Activated naive CD8-positive, alpha-beta T cell treated with anti-CD3 and anti-CD28 coated beads, Interleukin-2, amount 10 ng/mL, durations not matched to agents 7 days and 5 days (primary cell): ENCODE data around the gene ZBTB39. TPM values are rescaled to one million over a fixed set of nuclear protein-coding genes. Genes with fewer than 3 reads are reported as not detected.

Experiments
- ATAC-seq: fragments of 150-1000 bp; cut with Tn5 transposase; one replicate; pipeline ENCODE4 v1.10.0; 2021; ENCODE audit warnings: low read depth, moderate library complexity
- POLR2A ChIA-PET: fragments of 350-600 bp; sonication (Branson Sonifier 250); formaldehyde crosslinking; loops from one replicate; lab custom pipeline; 2021; ENCODE audit warnings: antibody characterized with exemption; lab: Charles Lee
- DNase-seq: peaks from one replicate; pipeline ENCODE4 v3.0.0; 2021
- H3K27ac Mint-ChIP-seq: one replicate; pipeline ENCODE4 v1.8.0; 2022; ENCODE audit warnings: mild to moderate bottlenecking, mixed read lengths
- H3K27me3 Mint-ChIP-seq: one replicate; pipeline ENCODE4 v1.8.0; 2022; ENCODE audit warnings: mild to moderate bottlenecking, moderate library complexity, mixed read lengths
- H3K36me3 Mint-ChIP-seq: one replicate; pipeline ENCODE4 v1.8.0; 2021; ENCODE audit warnings: mild to moderate bottlenecking, mixed read lengths
- H3K4me1 Mint-ChIP-seq: one replicate; pipeline ENCODE4 v1.8.0; 2021; ENCODE audit warnings: mixed read lengths
- H3K4me3 Mint-ChIP-seq: one replicate; pipeline ENCODE4 v1.8.0; 2022; ENCODE audit warnings: mild to moderate bottlenecking, moderate library complexity, mixed read lengths
- H3K9me3 Mint-ChIP-seq: one replicate; pipeline ENCODE4 v1.8.0; 2021; ENCODE audit warnings: mixed read lengths
- total RNA-seq, 2 experiments: library from RNA; stranded (reverse); gene quantifications; one replicate each; pipeline ENCODE4 v1.2.3, GENCODE V29; 2021

Gene ZBTB39
- total RNA-seq, 2 experiments from 2014 or later: 11.3 TPM

GRCh38 chr12:57044889-57045288, 38.5 kb upstream of the ZBTB39 start:
- H3K27ac Mint-ChIP-seq: no peak overlapping the region
- no peak overlapping the region for H3K4me3 Mint-ChIP-seq
- H3K4me1 Mint-ChIP-seq: peaks cover 38% of the 10 kb centered on the region
- no peak for DNase-seq
- POLR2A ChIA-PET: no interaction called here
- ATAC-seq: no peak
- no peaks in the 10 kb centered on the region for H3K36me3 Mint-ChIP-seq
- peaks cover 4% of the 10 kb centered on the region for H3K27me3 Mint-ChIP-seq
- H3K9me3 Mint-ChIP-seq: no peaks in the 10 kb centered on the region

- Mint-ChIP-seq H3K27ac (no peak overlapping the region), H3K4me3 (no peak overlapping the region), H3K27me3 (peaks cover 4% of the 10 kb centered on the region), H3K36me3 (no peaks in the 10 kb centered on the region), H3K4me1 (peaks cover 38% of the 10 kb centered on the region), H3K9me3 (no peaks in the 10 kb centered on the region)
- DNase-seq: no peak
- POLR2A ChIA-PET: no interaction called here
- no peak for ATAC-seq
These were observed 38.1 kb upstream of the ZBTB39 start for GRCh38 chr12:57044468-57044867.

- H3K9me3 Mint-ChIP-seq: no peaks in the 10 kb centered on the region
- ATAC-seq: no peak
- POLR2A ChIA-PET: no interaction called here
- H3K27ac Mint-ChIP-seq: no peak overlapping the region
- peaks cover 4% of the 10 kb centered on the region for H3K27me3 Mint-ChIP-seq
- no peaks in the 10 kb centered on the region for H3K36me3 Mint-ChIP-seq
- DNase-seq: no peak
- H3K4me3 Mint-ChIP-seq: no peak overlapping the region
- H3K4me1 Mint-ChIP-seq: peaks cover 26% of the 10 kb centered on the region
These were observed 36.3 kb upstream of the ZBTB39 start for GRCh38 chr12:57042695-57043094.

GRCh38 chr12:57040750-57041149, 34.4 kb upstream of the ZBTB39 start:
- H3K4me1 Mint-ChIP-seq: peaks cover 6% of the 10 kb centered on the region
- POLR2A ChIA-PET: interaction anchor here (0.6 kb wide), 1 partner anchor 21 kb away, joined by 3 read pairs; no protein-coding TSS in a partner anchor
- H3K36me3 Mint-ChIP-seq: no peaks in the 10 kb centered on the region
- no peak for DNase-seq
- no peak for ATAC-seq
- H3K27ac Mint-ChIP-seq: no peak overlapping the region
- H3K4me3 Mint-ChIP-seq: no peak overlapping the region
- no peaks in the 10 kb centered on the region for H3K9me3 Mint-ChIP-seq
- H3K27me3 Mint-ChIP-seq: peaks cover 4% of the 10 kb centered on the region

GRCh38 chr12:57040211-57040610, 33.9 kb upstream of the ZBTB39 start:
- Mint-ChIP-seq H3K9me3 (no peaks in the 10 kb centered on the region), H3K36me3 (no peaks in the 10 kb centered on the region), H3K4me1 (peaks cover 4% of the 10 kb centered on the region), H3K27me3 (peaks cover 4% of the 10 kb centered on the region), H3K27ac (no peak overlapping the region), H3K4me3 (no peak overlapping the region)
- ATAC-seq (no peak), DNase-seq (no peak)
- POLR2A ChIA-PET: no interaction called here

- no peak overlapping the region for H3K4me3 Mint-ChIP-seq
- H3K27me3 Mint-ChIP-seq: peaks cover 4% of the 10 kb centered on the region
- POLR2A ChIA-PET: no interaction called here
- no peak overlapping the region for H3K27ac Mint-ChIP-seq
- no peak for DNase-seq
- peaks cover 1% of the 10 kb centered on the region for H3K4me1 Mint-ChIP-seq
- H3K9me3 Mint-ChIP-seq: no peaks in the 10 kb centered on the region
- ATAC-seq: no peak
- H3K36me3 Mint-ChIP-seq: no peaks in the 10 kb centered on the region
These were observed 32.9 kb upstream of the ZBTB39 start for GRCh38 chr12:57039016-57039798.

- peaks cover 1% of the 10 kb centered on the region for H3K4me1 Mint-ChIP-seq
- H3K36me3 Mint-ChIP-seq: peaks cover 2% of the 10 kb centered on the region
- POLR2A ChIA-PET: interaction anchor here (1.0 kb wide), 1 partner anchor 9 kb away, joined by 3 read pairs; no protein-coding TSS in a partner anchor
- H3K27ac Mint-ChIP-seq: no peak overlapping the region
- DNase-seq (no peak), ATAC-seq (no peak)
- no peak overlapping the region for H3K4me3 Mint-ChIP-seq
- no peaks in the 10 kb centered on the region for H3K9me3 Mint-ChIP-seq
- peaks cover 2% of the 10 kb centered on the region for H3K27me3 Mint-ChIP-seq
These were observed 30.9 kb upstream of the ZBTB39 start for GRCh38 chr12:57037264-57037663.

- POLR2A ChIA-PET: no interaction called here
- ATAC-seq: no peak
- peaks cover 2% of the 10 kb centered on the region for H3K36me3 Mint-ChIP-seq
These were observed 27.1 kb upstream of the ZBTB39 start for GRCh38 chr12:57033431-57033830.

GRCh38 chr12:57031789-57032188, 25.4 kb upstream of the ZBTB39 start:
- Mint-ChIP-seq H3K4me1 (peaks cover 27% of the 10 kb centered on the region), H3K27ac (peak overlapping the region; percentile 66), H3K9me3 (no peaks in the 10 kb centered on the region), H3K27me3 (no peaks in the 10 kb centered on the region), H3K36me3 (peaks cover 2% of the 10 kb centered on the region), H3K4me3 (peak overlapping the region; percentile 10)
- POLR2A ChIA-PET: interaction anchor here (0.6 to 2.4 kb wide), 4 partner anchors 16 to 80 kb away, joined by 3 to 16 read pairs (median 6); no protein-coding TSS in a partner anchor
- ATAC-seq (no peak), DNase-seq (no peak)

More at GRCh38 chr12:57033431-57033830, 27.1 kb upstream of the ZBTB39 start:
- H3K4me3 Mint-ChIP-seq: no peak overlapping the region
- H3K9me3 Mint-ChIP-seq: no peaks in the 10 kb centered on the region
- peaks cover 19% of the 10 kb centered on the region for H3K4me1 Mint-ChIP-seq
- DNase-seq: no peak
- H3K27me3 Mint-ChIP-seq: no peaks in the 10 kb centered on the region
- no peak overlapping the region for H3K27ac Mint-ChIP-seq

GRCh38 chr12:57031138-57031725, 24.9 kb upstream of the ZBTB39 start:
- H3K9me3 Mint-ChIP-seq: no peaks in the 10 kb centered on the region
- peaks cover 30% of the 10 kb centered on the region for H3K4me1 Mint-ChIP-seq
- POLR2A ChIA-PET: interaction anchor here (0.6 to 2.4 kb wide), 6 partner anchors 17 to 482 kb away, joined by 3 to 16 read pairs (median 4); no protein-coding TSS in a partner anchor
- ATAC-seq: peak; percentile 66
- H3K27ac Mint-ChIP-seq: peak overlapping the region; percentile 53
- DNase-seq: no peak
- peaks cover 2% of the 10 kb centered on the region for H3K36me3 Mint-ChIP-seq
- no peaks in the 10 kb centered on the region for H3K27me3 Mint-ChIP-seq
- peak overlapping the region; percentile 34 for H3K4me3 Mint-ChIP-seq

GRCh38 chr12:57029457-57029856, 23.1 kb upstream of the ZBTB39 start:
- ATAC-seq: no peak
- no peaks in the 10 kb centered on the region for H3K9me3 Mint-ChIP-seq
- no peak overlapping the region for H3K4me3 Mint-ChIP-seq
- no peaks in the 10 kb centered on the region for H3K27me3 Mint-ChIP-seq
- POLR2A ChIA-PET: no interaction called here
- no peak for DNase-seq
- no peak overlapping the region for H3K27ac Mint-ChIP-seq
- H3K4me1 Mint-ChIP-seq: peaks cover 30% of the 10 kb centered on the region
- H3K36me3 Mint-ChIP-seq: peaks cover 2% of the 10 kb centered on the region

GRCh38 chr12:57027805-57028153, 21.4 kb upstream of the ZBTB39 start:
- POLR2A ChIA-PET: interaction anchor here (1.0 to 1.7 kb wide), 3 partner anchors 20 to 84 kb away, joined by 4 to 5 read pairs (median 4); no protein-coding TSS in a partner anchor
- Mint-ChIP-seq H3K4me3 (no peak overlapping the region), H3K27me3 (no peaks in the 10 kb centered on the region), H3K4me1 (peaks cover 30% of the 10 kb centered on the region), H3K9me3 (no peaks in the 10 kb centered on the region), H3K36me3 (no peaks in the 10 kb centered on the region), H3K27ac (peak overlapping the region; percentile 52)
- DNase-seq (no peak), ATAC-seq (no peak)

- peak overlapping the region; percentile 52 for H3K27ac Mint-ChIP-seq
- POLR2A ChIA-PET: interaction anchor here (1.0 to 1.7 kb wide), 3 partner anchors 21 to 84 kb away, joined by 4 to 5 read pairs (median 4); no protein-coding TSS in a partner anchor
These were observed 20.9 kb upstream of the ZBTB39 start for GRCh38 chr12:57027011-57027804.

More at GRCh38 chr12:57027011-57027804, 20.9 kb upstream of the ZBTB39 start:
- Mint-ChIP-seq H3K9me3 (no peaks in the 10 kb centered on the region), H3K4me3 (no peak overlapping the region), H3K36me3 (no peaks in the 10 kb centered on the region), H3K27me3 (no peaks in the 10 kb centered on the region), H3K4me1 (peaks cover 30% of the 10 kb centered on the region)
- no peak for DNase-seq
- no peak for ATAC-seq
